Measurements from ENCODE around the gene WNT11. TPM values are rescaled to one million over a fixed set of nuclear protein-coding genes. Genes with fewer than 3 reads are reported as not detected.

WNT11 gene
- total and polyA plus RNA-seq, 2 of the 13 experiments (the other 11 are each of a cell fraction or from before 2014, with no cell fraction given), result 0.34 to 0.66 TPM

DNA sequence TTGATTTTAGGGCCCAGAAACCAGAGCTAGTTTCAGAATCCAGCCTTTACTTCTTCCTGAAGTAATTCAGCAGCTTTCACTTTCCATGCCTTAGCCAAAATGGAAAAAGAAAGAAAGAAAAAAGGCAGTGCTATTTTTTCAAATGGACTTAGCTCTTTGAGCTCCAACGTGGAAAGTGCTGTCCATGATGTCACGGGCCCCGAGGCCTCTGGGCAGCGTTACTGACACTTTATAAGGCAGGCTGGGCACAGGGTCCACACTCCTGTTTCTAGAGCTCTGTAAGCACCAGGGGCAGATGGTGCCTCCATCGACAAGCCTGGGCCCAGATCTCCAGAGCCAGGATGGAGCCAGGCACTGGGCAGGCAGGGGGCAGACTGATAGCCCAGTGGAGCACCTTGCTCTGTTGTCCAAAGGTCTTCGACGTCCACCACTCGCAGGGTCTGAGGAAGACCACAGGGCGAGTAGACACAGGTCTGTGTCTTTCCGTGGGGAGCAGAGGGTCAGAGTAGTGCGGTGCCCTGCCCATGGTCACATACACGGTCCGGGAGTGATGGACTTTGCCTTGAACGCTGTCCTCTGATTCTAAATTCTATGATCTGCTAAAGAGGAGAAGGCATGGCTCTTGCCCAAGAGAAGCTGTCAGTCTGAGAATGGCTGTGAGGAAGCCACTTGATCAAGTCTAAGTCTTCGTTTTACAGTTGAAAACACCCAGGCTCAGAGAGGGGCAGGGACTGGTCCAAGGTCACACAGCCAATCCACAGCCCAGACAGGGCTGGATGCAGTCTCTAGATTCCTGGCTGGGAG lies 22.0 kb upstream of the WNT11 start (continued):
- TF ChIP-seq RNF2 (conservative IDR thresholded peaks at IDR 0.05; ENCODE audit: low read depth) (peak; percentile 40; the same call in 1 of the 2 replicates), ZNF205 (CRISPR knock-in tag; IDR thresholded peaks at IDR 0.05) (no peak), ZNF607 (CRISPR knock-in tag; IDR thresholded peaks at IDR 0.05; ENCODE audit: borderline replicate concordance) (peak; percentile 47; the same call in 1 of the 2 replicates), POLR2A (IDR thresholded peaks at IDR 0.05; ENCODE audit: insufficient read depth in 1 of 2, low read depth in 2 of 2, low read length in 2 of 2) (peak in 1 of 2 experiments; percentile 30; a peak in 1 of 4 replicates)
- TF ChIP-seq, protein P1, sequence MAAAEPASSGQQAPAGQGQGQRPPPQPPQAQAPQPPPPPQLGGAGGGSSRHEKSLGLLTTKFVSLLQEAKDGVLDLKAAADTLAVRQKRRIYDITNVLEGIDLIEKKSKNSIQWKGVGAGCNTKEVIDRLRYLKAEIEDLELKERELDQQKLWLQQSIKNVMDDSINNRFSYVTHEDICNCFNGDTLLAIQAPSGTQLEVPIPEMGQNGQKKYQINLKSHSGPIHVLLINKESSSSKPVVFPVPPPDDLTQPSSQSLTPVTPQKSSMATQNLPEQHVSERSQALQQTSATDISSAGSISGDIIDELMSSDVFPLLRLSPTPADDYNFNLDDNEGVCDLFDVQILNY (CRISPR knock-in tag; conservative IDR thresholded peaks at IDR 0.05), result no peak
- TF ChIP-seq, protein P2, sequence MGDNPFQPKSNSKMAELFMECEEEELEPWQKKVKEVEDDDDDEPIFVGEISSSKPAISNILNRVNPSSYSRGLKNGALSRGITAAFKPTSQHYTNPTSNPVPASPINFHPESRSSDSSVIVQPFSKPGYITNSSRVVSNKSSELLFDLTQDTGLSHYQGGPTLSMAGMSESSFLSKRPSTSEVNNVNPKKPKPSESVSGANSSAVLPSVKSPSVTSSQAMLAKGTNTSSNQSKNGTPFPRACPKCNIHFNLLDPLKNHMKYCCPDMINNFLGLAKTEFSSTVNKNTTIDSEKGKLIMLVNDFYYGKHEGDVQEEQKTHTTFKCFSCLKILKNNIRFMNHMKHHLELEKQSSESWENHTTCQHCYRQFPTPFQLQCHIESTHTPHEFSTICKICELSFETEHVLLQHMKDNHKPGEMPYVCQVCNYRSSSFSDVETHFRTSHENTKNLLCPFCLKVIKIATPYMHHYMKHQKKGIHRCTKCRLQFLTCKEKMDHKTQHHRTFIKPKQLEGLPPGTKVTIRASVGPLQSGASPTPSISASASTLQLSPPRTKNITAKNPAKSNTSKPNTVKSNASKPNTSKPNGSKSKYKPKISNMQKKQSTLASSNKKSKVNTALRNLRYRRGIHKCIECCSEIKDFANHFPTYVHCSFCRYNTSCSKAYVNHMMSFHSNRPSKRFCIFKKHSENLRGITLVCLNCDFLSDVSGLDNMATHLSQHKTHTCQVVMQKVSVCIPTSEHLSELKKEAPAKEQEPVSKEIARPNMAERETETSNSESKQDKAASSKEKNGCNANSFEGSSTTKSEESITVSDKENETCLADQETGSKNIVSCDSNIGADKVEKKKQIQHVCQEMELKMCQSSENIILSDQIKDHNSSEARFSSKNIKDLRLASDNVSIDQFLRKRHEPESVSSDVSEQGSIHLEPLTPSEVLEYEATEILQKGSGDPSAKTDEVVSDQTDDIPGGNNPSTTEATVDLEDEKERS (CRISPR knock-in tag; IDR thresholded peaks at IDR 0.05), result no peak
- TF ChIP-seq, protein P3, sequence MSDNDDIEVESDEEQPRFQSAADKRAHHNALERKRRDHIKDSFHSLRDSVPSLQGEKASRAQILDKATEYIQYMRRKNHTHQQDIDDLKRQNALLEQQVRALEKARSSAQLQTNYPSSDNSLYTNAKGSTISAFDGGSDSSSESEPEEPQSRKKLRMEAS (IDR thresholded peaks at IDR 0.05), result peak; percentile 46

DNA sequence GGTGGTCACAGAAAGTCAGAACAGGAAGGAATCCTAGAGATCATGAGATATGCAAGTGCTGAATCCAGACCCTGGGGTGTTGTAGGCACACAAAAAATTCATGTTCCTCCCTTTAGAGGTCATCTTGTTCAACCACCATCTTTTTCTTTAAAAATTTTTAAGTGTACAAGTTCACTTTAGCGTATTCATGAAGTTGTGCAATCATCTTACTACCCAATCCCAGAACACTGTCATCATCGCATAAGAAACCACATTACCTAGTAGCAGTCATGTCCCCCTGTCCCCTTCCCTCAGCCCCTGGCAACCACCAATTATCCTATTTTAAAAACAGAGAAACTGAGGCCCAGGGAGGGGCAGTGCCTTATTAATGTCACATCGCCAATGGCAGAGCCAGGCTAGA lies 20.3 kb upstream of the WNT11 start:
- Histone ChIP-seq H3K79me2 (ENCODE audit: insufficient read depth, low read length) (no peaks in the 10 kb centered on the region), H2AFZ (ENCODE audit: low read length) (no peak overlapping the region), H3K4me2 (ENCODE audit: low read depth, low read length) (no peak overlapping the region), H3K4me3 (replicated peaks in 1 of 3; ENCODE audit: insufficient read depth in 1 of 3, low read depth in 2 of 3, low read length in 3 of 3) (no peak overlapping the region), H4K20me1 (ENCODE audit: insufficient read depth, low read length) (no peaks in the 10 kb centered on the region), H3K27me3 (ENCODE audit: control insufficient read depth in 1 of 2, insufficient read depth in 2 of 2, low read length in 2 of 2) (peaks cover 6 to 26% of the 10 kb centered on the region in 2 experiments; a peak in 3 of 5 replicates), H3K9me3 (ENCODE audit: low read length) (no peaks in the 10 kb centered on the region), H3K4me1 (ENCODE audit: insufficient read depth, low read length) (peaks cover 52% of the 10 kb centered on the region), H3K27ac (ENCODE audit: extremely low read length, insufficient read depth, low read length) (no peak overlapping the region), H3K36me3 (replicated peaks in 1 of 2; ENCODE audit: control insufficient read depth in 1 of 2, insufficient read depth in 2 of 2, low read length in 2 of 2) (no peaks in the 10 kb centered on the region), H3K9ac (ENCODE audit: insufficient read depth, low read depth, low read length) (no peak overlapping the region)
- WGBS (ENCODE audit: low lambda C conversion rate), result 83% methylated on average over 3 of the region's 3 CpGs
- ChIA-PET POLR2A (no interaction called here), CTCF (ENCODE audit: low intra/inter-chr PET ratio, low total read pairs) (no interaction called here)
- in situ Hi-C loops (cut with HindIII; ENCODE audit: extremely low pct_ligation_motif_present, low pct_unique_long_range_greater_than_20kb), result no loop called here
- intact Hi-C loops (cut with micrococcal nuclease; ENCODE audit: unreplicated experiment), result no loop called here
- no peak for DNase-seq (ENCODE audit: low spot score)
- FAIRE-seq, result no peak
- no TSS peak for BruUV-seq (replicated peaks)
- no peak for ATAC-seq
- TF ChIP-seq ZNF615 (CRISPR knock-in tag; IDR thresholded peaks at IDR 0.05; ENCODE audit: borderline replicate concordance) (no peak), CEBPB (IDR thresholded peaks at IDR 0.05; ENCODE audit: borderline replicate concordance, low read depth, low read length) (peak; percentile 69; the same call in 1 of the 2 replicates)
